Middle frontal gyrus (tissue), 1 donor: ENCODE data around the gene ZDHHC21.

Source experiments
- DNase-seq: peaks from one replicate; pipeline ENCODE4 v3.0.0-alpha.2; 2015; ENCODE audit warnings: low spot score; ENCODE audit errors: extremely low spot score

The ZDHHC21 gene

DNA sequence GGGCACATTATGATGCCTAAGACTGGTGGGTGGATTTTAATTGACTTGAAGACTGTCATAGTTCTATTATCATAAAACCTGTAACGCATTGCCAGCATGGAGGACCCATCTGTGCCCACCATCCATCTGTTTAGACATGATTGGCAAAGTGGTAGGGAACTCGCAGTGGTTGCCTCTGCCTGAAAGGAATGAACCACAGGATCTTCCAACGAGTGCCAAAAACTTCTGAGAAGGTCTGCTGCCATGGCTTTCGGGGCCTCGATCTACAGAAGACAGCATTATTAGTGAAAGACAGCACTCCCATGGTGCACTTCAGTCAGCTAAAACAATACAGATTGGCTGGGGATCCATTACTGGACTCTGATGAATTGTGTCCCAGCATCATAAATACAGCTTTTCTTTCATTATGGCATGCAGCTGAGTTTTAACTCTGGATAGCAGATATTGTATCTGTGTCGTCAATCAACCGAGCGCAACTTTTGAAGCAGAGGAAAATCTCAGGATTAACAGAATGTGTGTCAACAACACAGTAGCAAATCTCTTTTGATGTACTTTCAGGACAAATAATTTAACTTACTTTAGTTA, 74.3 kb downstream of the ZDHHC21 start:
- no peak for DNase-seq

DNA sequence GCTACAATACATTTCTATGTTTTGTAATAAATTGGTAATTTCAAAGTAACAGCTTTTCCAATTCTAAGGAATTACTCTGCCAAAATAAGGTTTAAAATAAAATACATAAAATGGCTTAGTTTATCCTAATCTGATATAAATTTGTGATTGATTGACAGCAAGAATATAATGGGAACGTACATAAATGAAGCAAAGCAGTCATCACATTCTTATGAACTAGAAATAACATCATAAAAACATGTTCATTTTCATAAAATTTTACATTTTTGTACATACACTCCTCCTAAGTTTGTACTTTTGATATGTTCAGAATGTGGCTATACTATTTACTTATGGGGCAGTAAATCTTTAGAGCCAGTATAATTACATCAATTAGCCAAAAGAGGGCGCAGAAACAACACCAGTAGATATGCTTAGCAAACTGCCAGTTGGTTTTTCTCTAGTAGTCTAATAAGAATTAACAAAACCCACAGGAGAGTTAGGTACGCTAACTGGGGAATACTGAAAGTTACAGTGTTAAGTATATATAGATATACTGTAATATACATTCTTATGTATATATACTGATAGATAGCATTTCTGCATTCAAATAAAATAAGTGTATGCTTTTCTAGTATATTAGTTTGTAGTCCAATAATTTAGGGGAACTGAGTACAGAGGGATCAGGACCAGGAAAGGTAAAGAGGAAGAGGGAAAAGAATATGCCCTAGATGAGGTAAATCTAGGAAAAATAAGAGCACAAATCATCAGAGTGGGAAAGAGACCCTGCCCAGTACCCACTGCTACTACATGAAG, 76.8 kb downstream of the ZDHHC21 start:
- peak; percentile 43 for DNase-seq

DNA sequence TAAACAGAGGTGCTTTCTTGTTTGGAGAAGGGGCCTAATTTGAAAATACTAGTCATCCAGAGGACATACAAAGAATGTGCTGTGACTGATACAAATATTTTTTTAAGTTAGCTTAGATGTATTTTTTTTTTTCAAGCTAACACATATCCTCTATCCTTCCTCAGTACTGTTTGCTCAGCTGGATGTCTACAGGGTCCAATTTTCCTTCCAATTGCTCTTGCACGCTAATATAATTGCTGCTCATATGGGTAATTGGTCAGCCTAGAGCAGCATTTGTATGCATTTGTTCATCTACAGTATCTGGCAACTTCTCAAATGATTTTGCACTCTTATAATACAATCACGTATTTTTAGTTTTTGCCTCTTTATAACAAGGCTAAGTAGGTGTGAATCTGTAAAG, 84.7 kb downstream of the ZDHHC21 start:
- no peak for DNase-seq

DNA sequence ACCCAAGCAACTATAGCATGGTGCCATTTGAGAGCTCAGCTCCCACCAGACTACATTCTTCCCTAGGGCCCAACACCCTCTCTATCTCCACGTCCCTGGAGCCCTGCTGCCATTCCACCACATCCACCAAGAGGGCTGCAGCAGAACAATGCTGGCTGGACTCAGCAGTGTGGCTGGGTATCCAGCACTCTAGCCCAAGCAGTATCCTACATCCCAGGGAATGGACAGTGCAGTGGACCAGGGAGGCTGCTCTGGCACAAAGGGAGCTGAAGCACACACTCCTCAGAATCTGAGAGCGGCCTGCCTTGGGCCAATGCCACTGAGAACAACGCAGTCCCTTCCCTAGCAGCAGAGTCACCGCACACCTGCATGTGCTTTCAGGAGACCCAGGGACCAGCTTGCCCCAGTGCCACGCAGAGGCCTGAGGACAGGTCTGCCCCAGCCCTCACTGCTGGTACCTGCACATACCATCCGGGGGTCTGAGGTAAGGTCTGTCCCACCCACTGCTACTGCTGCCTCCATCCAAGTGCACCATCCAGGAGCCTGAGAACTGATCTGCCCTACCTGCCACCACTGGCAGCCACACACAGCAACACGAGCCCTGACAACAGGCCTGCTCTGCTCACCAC, 95.9 kb downstream of the ZDHHC21 start:
- DNase-seq, result no peak

DNA sequence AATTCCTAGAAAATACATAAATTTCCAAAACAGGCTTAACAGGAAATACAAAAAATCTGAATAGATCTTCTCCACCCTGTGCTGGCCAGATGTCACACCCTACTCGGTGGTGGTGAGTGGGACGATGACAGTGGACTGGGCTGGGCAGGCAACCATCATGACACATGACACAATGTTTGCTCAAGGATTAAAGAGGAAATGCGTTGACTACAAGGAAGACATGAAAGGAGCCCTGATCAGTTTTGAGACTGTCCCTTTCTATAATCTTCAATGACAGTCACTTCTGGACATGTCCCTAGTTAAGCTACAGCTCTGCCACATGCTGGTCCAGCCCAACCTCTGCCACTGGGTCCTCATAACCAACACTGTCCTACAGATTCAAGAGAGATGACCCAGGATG, 99.8 kb downstream of the ZDHHC21 start:
- DNase-seq, result no peak

DNA sequence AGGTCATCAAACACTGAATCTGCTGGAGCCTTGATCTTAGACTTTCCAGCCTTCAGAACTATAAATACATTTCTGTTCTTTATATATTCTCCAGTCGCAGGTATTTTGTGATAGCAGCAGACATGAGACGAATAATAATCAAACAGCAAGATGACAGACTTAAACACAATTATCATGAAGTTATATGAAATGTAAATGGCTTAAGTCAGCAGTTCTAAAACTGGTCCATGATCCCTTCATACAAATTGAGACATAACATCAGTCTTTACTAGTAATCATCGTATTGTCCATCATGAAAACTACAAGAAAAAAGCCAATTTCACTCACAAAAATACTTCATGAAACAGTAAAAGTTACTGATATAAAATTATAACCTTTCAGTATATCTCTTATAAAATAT, 101.8 kb downstream of the ZDHHC21 start:
- DNase-seq, result no peak

DNA sequence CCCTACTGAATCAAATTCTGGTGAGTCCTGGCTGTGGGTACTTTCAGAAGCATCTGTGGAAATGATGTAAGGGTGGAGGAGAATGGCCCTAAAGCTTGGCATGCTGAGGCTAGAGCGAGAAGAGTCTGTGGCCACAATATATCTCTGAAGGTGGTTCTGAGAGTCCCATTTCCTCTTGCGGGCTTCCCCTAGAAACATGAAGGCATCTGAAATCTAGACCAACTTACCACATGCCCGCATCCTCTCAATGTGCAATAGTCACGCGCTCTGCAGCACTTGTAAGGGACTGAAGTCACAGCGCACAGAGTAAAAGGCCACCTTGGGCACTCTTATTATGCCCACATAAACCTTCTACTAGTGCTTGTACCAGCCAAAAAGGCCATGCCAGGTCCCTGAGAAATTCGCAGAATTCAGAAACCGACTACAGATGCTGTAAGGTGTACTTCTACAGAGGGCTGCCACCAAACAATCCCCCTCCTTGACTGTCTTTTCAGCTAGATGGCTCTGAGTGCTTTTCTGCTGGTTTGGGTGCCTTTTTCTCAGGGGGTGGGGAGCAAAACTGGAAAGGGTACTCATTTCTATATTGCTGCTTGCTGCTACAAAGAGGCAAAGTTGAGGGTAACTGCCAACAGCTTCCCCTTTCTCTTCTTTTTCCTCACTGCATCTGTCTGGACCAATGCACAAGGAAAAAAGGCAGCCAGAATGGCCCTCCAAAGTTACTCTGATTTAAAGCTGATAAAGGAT, 107.3 kb downstream of the ZDHHC21 start:
- DNase-seq, result no peak

DNA sequence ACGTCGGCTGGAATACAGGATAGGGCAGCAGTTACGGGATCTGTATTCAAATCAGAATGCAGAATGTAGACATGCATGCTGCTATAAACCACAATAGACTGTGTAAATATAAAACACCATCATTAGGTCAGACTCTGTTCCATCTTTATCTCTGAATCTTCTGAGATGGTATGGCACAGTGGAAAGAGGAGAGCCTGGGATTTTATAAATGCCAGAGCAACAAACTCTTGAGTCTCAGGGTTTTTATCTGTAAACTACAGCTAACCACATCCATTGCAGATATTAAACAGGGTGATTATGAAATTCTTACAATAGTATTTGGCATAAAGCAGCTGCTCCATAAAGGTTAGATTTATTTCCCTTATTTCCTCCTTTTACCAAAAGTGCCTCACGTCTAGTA, 108.7 kb downstream of the ZDHHC21 start:
- no peak for DNase-seq

DNA sequence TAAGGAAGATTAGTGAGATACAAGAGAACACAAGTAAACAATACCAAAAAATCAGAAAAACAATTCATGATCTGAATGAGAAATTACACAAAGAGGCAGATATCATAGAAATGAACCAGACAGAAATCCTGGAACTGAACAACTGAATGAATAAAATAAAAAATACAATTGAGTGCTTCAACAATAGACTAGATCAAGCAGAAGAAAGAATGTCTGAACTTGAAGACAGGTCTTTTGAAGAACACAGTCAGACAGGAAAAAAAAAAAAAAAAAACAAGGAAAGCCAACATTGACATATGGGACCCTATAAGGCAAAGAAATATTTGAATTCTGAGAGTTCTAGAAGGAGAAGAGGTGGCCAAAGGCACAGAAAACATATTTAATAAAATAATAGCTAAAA, 115.2 kb downstream of the ZDHHC21 start:
- no peak for DNase-seq

DNA sequence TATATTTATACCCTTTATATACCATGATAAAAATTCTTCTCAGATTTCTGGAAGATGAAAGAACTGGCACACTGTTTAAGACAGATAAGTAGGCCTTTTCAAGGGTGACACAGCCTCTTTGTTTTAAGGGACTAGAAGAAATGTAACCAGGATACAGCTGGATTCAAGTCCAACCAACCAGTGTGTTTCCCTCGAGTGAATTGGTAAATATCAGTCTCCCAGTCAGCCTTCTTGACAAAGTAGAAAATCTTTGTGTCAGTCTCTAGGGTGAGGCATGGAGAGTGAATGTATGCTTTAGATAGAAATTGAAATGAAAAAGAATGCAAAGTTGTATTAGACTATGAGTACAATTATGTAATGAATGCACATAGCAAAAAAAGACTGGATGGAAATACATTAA, 119.1 kb downstream of the ZDHHC21 start:
- no peak for DNase-seq

DNA sequence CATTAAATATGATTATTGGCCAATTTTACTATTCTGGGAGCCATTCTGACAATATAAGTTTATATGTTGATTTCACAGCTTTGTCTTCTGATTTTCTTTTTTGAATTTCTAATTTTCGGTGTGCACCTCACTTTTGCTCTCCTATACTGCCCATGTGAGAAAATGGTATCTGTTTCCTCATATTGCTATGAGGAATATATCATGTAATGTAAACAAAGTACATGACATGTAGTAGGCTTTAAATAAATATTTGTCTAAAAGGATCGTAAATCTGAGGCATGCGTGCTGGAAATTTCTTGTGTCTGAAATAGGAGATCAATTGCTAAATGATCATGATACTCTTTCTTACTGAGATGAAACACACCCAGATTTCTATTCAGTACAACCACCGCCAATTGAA, 119.9 kb downstream of the ZDHHC21 start:
- no peak for DNase-seq

DNA sequence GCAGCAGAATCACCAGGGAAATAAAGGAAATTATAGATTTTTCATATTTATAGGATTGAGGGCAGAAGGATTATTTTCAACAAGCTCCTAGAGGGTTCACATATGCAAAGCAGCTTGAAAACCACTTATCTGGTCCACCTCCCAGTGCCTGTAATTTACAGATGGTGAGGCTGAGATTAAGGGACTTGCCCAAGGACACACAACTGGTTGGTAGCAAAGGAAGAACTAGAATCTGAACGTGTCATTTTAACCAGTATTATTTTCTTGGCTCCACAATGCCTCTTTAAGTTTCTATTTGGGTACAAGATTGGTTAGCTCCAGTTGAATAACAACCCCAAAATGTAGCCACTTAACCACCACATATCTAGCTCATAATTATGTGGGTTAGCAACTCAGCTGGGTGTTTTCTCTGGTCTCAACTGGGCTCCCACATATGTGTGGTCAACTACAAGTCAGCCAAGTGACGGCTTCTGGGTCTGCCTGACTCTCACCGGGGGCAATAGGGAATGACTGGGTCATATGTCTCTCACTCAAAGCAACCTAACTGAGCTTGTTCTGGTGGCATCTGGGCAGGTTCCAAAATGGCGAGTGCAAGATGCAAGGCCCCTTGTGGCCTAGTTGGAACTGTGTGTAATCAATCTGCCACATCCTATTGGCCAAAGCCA, 127.7 kb downstream of the ZDHHC21 start:
- no peak for DNase-seq

DNA sequence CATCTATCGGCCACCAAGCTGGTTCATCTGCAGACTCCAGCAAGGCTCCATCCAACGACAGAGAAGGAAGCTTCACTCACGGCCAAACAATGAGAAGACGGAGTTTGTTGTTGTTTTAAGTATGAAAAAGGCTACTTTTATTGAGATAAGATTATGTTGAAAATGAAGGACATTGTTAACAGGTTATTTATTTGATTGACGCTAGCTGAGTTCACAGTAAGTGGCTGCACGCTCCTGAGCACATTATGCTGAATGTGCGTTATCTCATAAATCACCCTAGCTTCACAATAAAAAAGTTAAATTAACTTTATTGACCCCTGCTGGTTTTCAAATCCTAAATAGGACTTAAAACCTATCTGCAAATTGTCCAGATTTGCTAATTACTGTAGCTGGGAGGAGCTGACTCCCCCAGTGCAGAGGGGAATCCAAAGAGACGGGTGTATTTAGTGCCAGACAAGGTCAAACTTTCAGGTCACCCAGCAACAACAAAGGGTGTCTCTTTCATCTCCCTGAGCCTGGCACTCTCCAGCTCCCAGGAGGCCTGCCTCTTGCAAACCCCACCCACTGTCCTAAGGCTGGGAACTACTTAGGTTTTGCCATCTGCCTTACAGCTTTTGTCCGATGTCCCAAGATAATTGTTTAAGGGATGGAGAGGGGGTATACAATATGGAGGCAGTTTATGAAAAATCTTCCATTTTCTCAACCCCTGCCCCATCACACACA, 129.2 kb downstream of the ZDHHC21 start:
- DNase-seq, result no peak

DNA sequence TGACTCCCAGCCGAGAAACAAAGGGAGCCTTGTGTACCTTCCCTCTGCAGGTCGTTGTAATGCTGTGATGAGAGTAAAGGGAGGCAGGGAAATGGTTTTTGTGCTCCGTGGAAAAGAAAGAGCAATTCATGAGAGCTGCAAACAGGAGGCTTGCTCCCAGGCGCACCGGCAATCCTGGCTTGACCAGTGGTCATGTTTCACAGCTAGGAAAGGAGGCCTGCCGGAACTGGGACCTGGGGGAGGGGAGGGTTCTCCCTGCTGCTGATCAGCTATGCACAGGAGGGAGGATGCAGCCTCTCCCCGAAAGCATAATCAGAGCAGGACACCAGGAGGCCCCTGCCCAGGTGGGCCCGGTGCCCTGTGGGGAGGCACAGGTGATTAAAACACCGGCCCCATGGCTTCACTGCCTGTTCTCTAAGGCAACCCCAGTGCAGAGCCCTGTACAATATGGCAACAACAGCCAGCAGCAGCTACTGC, 131.3 kb downstream of the ZDHHC21 start:
- no peak for DNase-seq
